Spleen (tissue), 11 donors: Measurements from ENCODE around the gene PITHD1. TPM values are rescaled to one million over a fixed set of nuclear protein-coding genes. Genes with fewer than 3 reads are reported as not detected.
"Not testable (repeated sequence)": the region's sequence is repeated elsewhere in the genome, so short reads cannot be mapped to it uniquely, and the experiment has no call there.

Experiments
- DNase-seq: peaks from one replicate; pipeline ENCODE4 v3.0.0-alpha.2; 2020
- H3K27ac ChIP-seq, 8 donors: fragments of 200-600 bp; sonication (generic) in 7 of 8; 1 replicate in 4 of 8; 2 replicates in 4 of 8; pipeline versions ENCODE4 v1.5.0 to v1.8.0; 2016 to 2021; ENCODE audit warnings: inconsistent platforms in 4 of 8, mild to moderate bottlenecking in 4 of 8, moderate library complexity in 1 of 8
- H3K27me3 ChIP-seq, 7 donors: fragments of 200-600 bp; sonication (generic) in 6 of 7; replicated peaks in 1 of 7; 1 replicate in 4 of 7; 2 replicates in 3 of 7; pipeline versions ENCODE4 v1.5.0 to v1.8.0; 2016 to 2021; ENCODE audit warnings: inconsistent platforms in 3 of 7, mild to moderate bottlenecking in 1 of 7
- H3K36me3 ChIP-seq, 6 donors: fragments of 200-600 bp; sonication (generic) in 5 of 6; 1 replicate in 4 of 6; 2 replicates in 2 of 6; pipeline versions ENCODE4 v1.5.0 to v1.8.0; 2016 to 2021; ENCODE audit warnings: inconsistent platforms in 2 of 6
- H3K4me1 ChIP-seq, 6 donors: fragments of 200-600 bp; sonication (generic) in 5 of 6; 1 replicate in 3 of 6; 2 replicates in 3 of 6; pipeline versions ENCODE4 v1.5.0 to v1.8.0; 2016 to 2021; ENCODE audit warnings: inconsistent platforms in 3 of 6
- H3K4me3 ChIP-seq, 8 donors: fragments of 200-600 bp; sonication (generic) in 7 of 8; 1 replicate in 4 of 8; 2 replicates in 4 of 8; pipeline versions ENCODE4 v1.5.0 to v1.8.0; 2016 to 2021; ENCODE audit warnings: inconsistent platforms in 4 of 8, mild to moderate bottlenecking in 4 of 8, moderate library complexity in 2 of 8
- H3K9me3 ChIP-seq, 8 donors: fragments of 200-600 bp; sonication (generic) in 7 of 8; 1 replicate in 4 of 8; 2 replicates in 4 of 8; pipeline versions ENCODE4 v1.5.0 to v1.8.0; 2016 to 2021; ENCODE audit warnings: inconsistent platforms in 4 of 8
- CTCF ChIP-seq, 11 experiments: fragments of 200-600 bp in 7 of 11; fragments of 450-650 bp in 4 of 11; sonication (generic) in 4 of 11; IDR thresholded peaks in 8 of 11; conservative IDR thresholded peaks in 3 of 11; 1 replicate in 7 of 11; 2 replicates in 4 of 11; pipeline versions ENCODE4 v1.4.0 to v1.8.0; 2016 to 2021; ENCODE audit warnings: antibody characterized with exemption in 11 of 11, inconsistent platforms in 4 of 11, mild to moderate bottlenecking in 1 of 11
- POLR2A ChIP-seq, 3 donors: fragments of 450-650 bp; IDR thresholded peaks; one replicate each; pipeline ENCODE4 v1.5.1; 2017; ENCODE audit warnings: antibody characterized with exemption in 3 of 3, mild to moderate bottlenecking in 1 of 3
- POLR2AphosphoS5 ChIP-seq, 3 donors: sonication (generic); formaldehyde crosslinking; IDR thresholded peaks; one replicate each; pipeline ENCODE4 v1.5.1; 2017; ENCODE audit warnings: antibody characterized with exemption in 3 of 3
- WGBS, 5 donors: extraction: QIAGEN DNeasy Blood & Tissue Kit in 3 of 5; methylation state at CpG; one replicate each; pipeline versions ENCODE4 v1.1.5 to v1.1.7; 2013 to 2018; 5-methylcytosine and 5-hydroxymethylcytosine counted together
- intact Hi-C: fragments of 100-400 bp; cut with DNase I; formaldehyde crosslinking; loops from one replicate; pipeline ENCODE4 v1.15.0; 2023; ENCODE audit warnings: low total_unique reads
- polyA plus RNA-seq, 3 donors: library from polyadenylated mRNA; stranded (reverse); fragments of 200-250 nt; gene quantifications; one replicate each; pipeline ENCODE4 v1.2.1, GENCODE V29; 2013
- total RNA-seq, 7 donors: library from RNA; depleted of rRNA in 3 of 7; stranded (reverse); fragments of >200 nt in 3 of 7; fragmentation: NEBNext Ultra II Directional in 4 of 7; extraction: Animal tissue kit (Norgen Biotek cat#: 25700) in 4 of 7; gene quantifications; one replicate each; pipeline versions ENCODE4 v1.1.0 to v1.2.1, GENCODE V29; 2016 to 2021
- donor health status: healthy with polysubstance abuse.
- donor health status: DM: no; HTN: no; CAD: no; lungs with moderate emphysema.
- donor health status: DM: no; HTN: no; CAD: no.
- donor health status: Bipolar disorder and iron deficiency.
- donor health status: healthy.
- donor health status: DM: no; HTN: no; CAD: no.
- donor health status: DM: yes; HTN: yes; CAD: no.

Gene PITHD1
- total and polyA plus RNA-seq, 10 donors, result 43.9 to 68.5 (median 52.0) TPM

GRCh38 chr1:23801338-23801748 is 23.1 kb downstream of the PITHD1 start:
- Histone ChIP-seq H3K36me3 (peaks cover 0 to 64% (median 22%) of the 10 kb centered on the region in 6 donors), H3K4me3 (peak overlapping the region; percentile 75 to 98 (median 86)), H3K4me1 (peaks cover 5 to 62% (median 35%) of the 10 kb centered on the region in 6 donors), H3K27ac (peak overlapping the region; percentile 82 to 97 (median 94)), H3K27me3 (no peaks in the 10 kb centered on the region), H3K9me3 (no peaks in the 10 kb centered on the region)
- WGBS, 5 donors, result 33 to 48% (median 38%) methylated on average over 17 to 19 of the region's 19 CpGs
- TF ChIP-seq POLR2A (IDR thresholded peaks at IDR 0.05) (no peak), CTCF (IDR thresholded peaks at IDR 0.05 in 8 of 11, conservative IDR thresholded peaks at IDR 0.05 in 3 of 11) (no peak), POLR2AphosphoS5 (IDR thresholded peaks at IDR 0.05) (no peak)
- intact Hi-C loops, result no loop called here
- peak; percentile 84 for DNase-seq

- H3K9me3 ChIP-seq, result no peaks in the 10 kb centered on the region
- 71 to 78% (median 73%) methylated on average over 10 of the region's 10 CpGs for WGBS, 5 donors
- H3K27me3 ChIP-seq, result no peaks in the 10 kb centered on the region
- intact Hi-C loops, result no loop called here
- peak overlapping the region in 2 of 8 donors; percentile 87 to 98 for H3K4me3 ChIP-seq
- peak; percentile 82 for DNase-seq
- TF ChIP-seq POLR2AphosphoS5 (IDR thresholded peaks at IDR 0.05), result no peak
- no peak for TF ChIP-seq POLR2A (IDR thresholded peaks at IDR 0.05)
- no peak for TF ChIP-seq CTCF (IDR thresholded peaks at IDR 0.05 in 8 of 11, conservative IDR thresholded peaks at IDR 0.05 in 3 of 11)
- peak overlapping the region in 3 of 8 donors; percentile 95 to 96 (median 96) for H3K27ac ChIP-seq
- peaks cover 0 to 64% (median 16%) of the 10 kb centered on the region in 6 donors for H3K36me3 ChIP-seq
- H3K4me1 ChIP-seq, result peaks cover 5 to 60% (median 34%) of the 10 kb centered on the region in 6 donors
Measured at GRCh38 chr1:23801876-23802275, 23.7 kb downstream of the PITHD1 start.

GRCh38 chr1:23802809-23803342 is 24.7 kb downstream of the PITHD1 start:
- intact Hi-C loops, H3K9me3 ChIP-seq, H3K4me3 ChIP-seq, H3K27me3 ChIP-seq: not testable (repeated sequence)
- peaks cover 5 to 60% (median 35%) of the 10 kb centered on the region in 6 donors for H3K4me1 ChIP-seq
- 88 to 97% (median 96%) methylated on average over 7 of the region's 7 CpGs for WGBS, 5 donors
- peaks cover 0 to 64% (median 12%) of the 10 kb centered on the region in 6 donors for H3K36me3 ChIP-seq
- DNase-seq, result peak; percentile 29
- H3K27ac ChIP-seq, result peak overlapping the region in 1 of 8 donors; percentile 95

- 92 to 95% (median 95%) methylated on average over 5 of the region's 5 CpGs for WGBS, 5 donors
- intact Hi-C loops, result no loop called here
- no peak overlapping the region for H3K4me3 ChIP-seq
- TF ChIP-seq CTCF (IDR thresholded peaks at IDR 0.05 in 8 of 11, conservative IDR thresholded peaks at IDR 0.05 in 3 of 11) (no peak), POLR2AphosphoS5 (IDR thresholded peaks at IDR 0.05) (no peak), POLR2A (IDR thresholded peaks at IDR 0.05) (no peak)
- no peaks in the 10 kb centered on the region for H3K9me3 ChIP-seq
- peak overlapping the region in 2 of 8 donors; percentile 30 to 59 for H3K27ac ChIP-seq
- H3K36me3 ChIP-seq, result peaks cover 0 to 64% (median 16%) of the 10 kb centered on the region in 6 donors
- H3K27me3 ChIP-seq, result no peaks in the 10 kb centered on the region
- peaks cover 5 to 55% (median 32%) of the 10 kb centered on the region in 6 donors for H3K4me1 ChIP-seq
- peak; percentile 41 for DNase-seq
Measured at GRCh38 chr1:23803674-23804073, 25.5 kb downstream of the PITHD1 start.
